Fibroblast of skin of abdomen (primary cell): ENCODE results near the gene PLXNC1.

Experiments used
- DNase-seq: peaks from one replicate; pipeline ENCODE4 v3.0.0-alpha.2; 2013

Gene PLXNC1

GRCh38 chr12:94244165-94245133 is 96.1 kb downstream of the PLXNC1 start:
- no peak for DNase-seq

DNA sequence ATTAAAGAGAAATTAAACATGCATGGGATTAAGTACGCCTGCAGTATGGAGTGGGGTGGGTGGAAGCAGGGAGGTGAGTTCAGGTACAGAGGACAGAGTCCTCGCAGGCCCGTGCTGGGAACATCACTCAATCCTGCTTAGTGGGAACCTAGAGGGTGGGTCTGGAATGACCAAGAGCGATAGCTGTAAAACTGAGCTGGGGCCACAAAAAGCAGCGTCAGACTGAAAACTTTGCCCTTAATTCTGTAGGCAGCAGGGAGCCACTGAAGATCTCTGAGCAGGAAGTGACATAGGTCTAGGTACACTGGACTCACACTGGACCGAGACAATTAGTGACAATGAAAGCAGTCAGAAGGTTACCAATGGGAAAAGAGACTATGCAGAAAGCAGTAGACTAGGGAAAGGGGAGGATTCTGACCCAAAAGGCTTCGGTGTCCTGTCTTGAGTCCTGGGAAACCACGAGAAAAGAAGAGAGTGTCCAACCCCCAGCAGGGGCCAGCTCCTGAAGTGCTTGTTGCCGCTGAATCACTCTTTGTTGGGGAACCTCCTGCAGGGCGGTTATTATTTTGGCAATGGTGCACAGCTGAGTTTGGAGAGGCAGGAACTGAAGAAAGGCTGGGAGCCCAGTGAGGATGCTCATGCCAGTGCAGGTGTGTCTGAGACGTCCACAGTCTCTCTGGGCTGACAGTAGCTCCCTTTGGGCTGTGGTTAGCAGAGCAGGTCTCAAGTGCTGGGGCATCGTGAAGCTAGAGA is 97.4 kb downstream of the PLXNC1 start:
- no peak for DNase-seq

- no peak for DNase-seq
These were observed 98.9 kb downstream of the PLXNC1 start for GRCh38 chr12:94247246-94247645.

DNA sequence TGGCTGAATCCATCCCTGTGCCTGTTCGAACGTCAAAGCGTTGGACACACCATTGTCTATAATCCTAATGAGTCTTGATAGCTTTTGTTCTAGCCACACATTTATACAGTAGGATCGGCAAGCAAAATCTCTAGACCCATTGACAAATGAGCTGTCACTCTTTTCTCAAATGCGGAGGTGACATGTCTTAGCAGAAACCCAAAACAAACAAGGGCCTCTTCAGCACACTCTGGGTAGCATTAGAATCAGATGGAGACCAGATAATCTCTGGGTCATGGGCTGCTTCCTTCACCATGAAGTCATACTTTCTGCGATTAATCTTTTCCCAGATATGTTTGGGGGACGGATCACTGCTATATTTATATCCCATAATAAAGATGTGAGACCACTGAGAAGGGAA is 100.2 kb downstream of the PLXNC1 start:
- no peak for DNase-seq

DNA sequence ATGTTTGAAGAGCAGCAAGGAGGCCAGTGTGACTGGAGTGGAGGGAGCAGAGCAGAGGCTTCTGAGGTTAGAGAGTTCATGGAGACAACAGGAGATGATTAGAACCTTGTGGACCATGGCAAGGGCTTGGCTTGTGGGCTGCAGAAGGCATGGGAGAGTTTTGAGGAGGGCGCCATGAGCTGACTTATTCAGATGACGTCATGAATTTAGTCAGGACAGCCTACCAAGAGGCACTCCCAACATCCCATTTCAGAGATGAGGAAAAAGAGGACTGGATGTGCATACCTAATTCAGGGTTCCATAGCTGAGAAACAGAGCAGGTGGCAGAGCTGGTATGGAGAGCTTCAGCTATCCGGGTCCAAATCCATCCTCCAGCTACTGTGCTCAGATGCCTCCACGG is 101.8 kb downstream of the PLXNC1 start:
- DNase-seq = no peak

- DNase-seq = no peak
These were observed 105.9 kb downstream of the PLXNC1 start for GRCh38 chr12:94254270-94254669.

DNA sequence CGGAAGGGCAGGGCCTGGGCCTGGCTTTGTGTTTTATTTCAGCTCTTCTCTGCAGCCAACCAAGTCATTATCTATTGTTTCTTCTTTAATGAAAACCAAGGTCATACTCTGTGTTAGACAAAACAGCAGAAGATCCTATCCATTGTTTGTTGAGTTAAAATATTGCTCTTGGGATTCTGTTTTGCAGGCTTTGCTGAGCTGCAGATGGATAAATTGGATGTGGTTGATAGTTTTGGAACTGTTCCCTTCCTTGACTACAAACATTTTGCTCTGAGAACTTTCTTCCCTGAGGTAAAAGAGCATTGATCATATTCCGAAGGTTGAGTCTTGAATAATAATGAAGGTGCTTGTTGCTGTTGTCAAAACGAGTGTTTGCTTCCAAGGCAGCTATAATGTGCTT is 106.6 kb downstream of the PLXNC1 start:
- no peak for DNase-seq

- DNase-seq = no peak
These were observed 107.1 kb downstream of the PLXNC1 start for GRCh38 chr12:94255428-94255827.

- DNase-seq = no peak
These were observed 110.2 kb downstream of the PLXNC1 start for GRCh38 chr12:94258593-94258992.

DNA sequence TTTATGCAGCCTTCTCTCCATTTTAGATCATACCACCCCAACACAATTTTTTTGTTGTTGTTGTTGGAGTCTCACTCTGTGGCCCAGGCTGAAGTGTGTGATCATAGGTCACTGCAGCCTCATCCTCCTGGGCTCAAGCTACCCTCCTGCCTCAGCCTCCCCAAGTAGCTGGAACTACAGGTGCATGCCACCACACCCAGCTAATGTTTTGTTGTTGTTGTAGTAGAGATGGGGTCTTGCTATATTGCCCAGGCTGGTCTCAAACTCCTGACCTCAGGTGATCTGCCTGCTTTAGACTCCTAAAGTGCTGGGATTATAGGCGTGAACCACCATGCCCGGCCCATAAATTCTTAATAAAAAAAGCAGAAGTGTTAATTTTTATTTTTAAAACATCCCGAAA is 111.6 kb downstream of the PLXNC1 start:
- DNase-seq = no peak

GRCh38 chr12:94260717-94261116 is 112.3 kb downstream of the PLXNC1 start:
- no peak for DNase-seq

DNA sequence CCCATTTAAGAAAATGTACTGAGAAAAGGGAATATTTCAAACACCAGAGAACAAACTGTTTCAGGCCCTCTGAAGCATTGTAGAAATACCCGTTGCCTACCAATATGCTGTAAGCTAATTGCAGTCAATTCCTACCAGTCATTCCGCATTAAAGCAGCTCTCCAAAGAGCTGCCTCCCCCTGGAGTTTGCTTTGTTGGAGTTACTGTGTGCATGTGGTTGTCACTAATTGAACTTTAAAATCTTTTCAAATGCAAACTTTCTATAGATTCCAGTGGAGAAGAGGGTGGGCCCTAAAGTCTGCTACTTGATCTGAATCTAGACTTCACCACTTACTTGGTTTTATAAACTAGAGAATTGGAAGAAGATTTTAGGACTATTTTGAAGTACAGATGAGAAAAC is 112.7 kb downstream of the PLXNC1 start:
- no peak for DNase-seq

- no peak for DNase-seq
These were observed 113.4 kb downstream of the PLXNC1 start for GRCh38 chr12:94261786-94262185.

DNA sequence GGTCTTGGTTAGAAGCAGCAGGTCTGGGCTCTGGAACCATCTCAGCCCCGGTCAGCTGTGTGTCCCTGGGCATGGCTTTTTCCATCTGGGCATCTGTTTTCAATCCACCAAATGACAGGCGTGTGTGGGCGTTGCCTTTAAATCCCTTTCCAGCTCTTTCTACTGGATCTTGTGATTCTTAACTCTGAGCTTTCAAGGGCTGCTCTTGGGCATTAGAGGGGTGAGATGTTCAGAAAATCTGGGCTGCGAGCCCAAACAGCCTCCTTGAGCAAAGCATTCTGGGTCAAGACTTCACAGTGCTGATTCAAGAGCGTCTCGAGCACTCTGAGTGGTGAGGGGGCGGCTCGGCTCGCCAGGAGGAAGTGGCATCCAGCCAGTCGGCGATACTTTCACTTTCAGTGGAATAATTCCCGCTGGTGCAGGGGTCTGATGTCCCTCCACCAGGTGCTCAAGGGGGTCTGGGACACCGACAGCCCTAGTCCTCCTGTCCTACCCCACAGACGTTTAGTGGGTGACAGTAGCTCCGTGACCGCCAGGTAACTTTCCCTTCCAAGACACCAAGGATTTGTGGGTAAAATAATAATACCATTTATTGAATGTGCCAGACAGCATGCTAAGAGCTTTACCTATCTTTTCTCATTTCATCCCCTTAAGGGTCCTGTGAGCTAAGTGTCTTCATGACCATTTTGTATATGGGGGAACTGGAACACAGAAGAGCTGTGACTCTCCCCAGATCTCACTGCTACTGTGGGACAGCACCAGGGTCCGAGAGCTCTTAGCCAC is 114.0 kb downstream of the PLXNC1 start:
- DNase-seq = peak; percentile 95

DNA sequence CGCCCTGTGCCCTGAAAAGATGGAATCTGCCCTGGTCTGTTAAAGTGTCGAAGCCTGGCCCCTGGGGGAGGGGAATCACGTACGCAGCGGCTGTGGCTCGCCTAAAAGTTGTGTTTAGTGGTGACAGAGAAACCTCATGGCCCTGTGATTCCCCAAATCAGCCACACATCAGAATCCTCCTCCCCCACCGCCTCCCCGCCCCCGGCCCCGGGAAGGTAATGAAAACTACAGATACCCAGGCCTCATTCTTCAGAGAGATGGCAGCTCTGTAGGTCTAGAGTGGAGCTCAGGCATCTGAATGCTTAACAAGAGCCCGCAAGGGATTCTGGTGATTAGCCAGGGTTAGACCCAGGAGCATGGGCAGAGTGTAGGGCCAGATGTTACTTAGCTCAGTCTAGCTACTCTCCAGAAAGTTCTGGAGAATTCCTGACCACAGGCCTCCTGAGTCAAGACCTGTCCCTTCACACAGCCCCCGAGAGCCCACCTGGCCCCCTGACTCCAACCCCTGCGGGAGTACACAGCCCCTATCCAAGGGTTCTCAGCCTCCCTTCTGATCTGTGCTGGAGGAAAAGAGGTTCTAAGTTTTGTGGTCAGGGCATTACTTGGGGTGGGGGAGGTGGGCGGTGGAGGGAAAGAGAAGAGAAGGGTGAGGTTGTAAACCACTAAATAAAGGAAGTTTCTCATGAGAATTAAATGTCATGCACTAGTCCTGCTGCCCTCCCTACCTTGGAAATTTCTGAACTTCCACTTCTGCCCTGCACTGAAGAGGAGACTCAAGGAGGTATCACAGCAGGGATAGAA is 114.8 kb downstream of the PLXNC1 start:
- no peak for DNase-seq

DNA sequence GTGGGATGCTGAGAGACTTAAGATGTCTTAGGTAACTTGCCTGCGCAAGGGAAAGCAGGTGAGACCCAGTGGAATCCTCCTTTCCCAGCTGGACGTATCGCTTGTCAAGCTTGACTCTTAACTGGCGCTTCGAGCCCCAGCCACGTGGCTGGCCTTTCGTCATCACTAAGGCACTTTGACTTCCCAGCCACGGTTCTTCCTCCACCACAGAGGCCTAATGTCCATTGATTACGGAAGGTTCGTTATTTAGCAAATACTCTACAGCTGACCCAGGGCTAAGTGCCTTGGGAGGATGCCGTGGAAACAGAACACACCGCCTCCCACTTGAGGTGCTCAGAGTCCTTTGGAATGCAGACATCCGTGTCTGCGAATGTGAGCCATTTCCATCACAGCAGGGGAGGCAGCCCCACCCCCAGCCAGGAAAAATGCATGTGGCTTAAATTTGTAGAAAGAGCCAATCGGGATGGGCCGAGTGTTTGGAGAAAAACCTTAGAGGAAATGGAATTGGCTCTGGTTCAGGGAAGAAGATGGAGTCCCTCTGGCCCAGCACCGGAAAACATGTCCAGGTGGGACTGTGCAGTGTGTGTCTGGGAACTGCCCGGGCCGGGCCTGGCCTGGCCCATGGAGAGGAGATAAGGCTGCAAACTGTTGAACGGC is 115.7 kb downstream of the PLXNC1 start:
- peak; percentile 92 for DNase-seq

DNA sequence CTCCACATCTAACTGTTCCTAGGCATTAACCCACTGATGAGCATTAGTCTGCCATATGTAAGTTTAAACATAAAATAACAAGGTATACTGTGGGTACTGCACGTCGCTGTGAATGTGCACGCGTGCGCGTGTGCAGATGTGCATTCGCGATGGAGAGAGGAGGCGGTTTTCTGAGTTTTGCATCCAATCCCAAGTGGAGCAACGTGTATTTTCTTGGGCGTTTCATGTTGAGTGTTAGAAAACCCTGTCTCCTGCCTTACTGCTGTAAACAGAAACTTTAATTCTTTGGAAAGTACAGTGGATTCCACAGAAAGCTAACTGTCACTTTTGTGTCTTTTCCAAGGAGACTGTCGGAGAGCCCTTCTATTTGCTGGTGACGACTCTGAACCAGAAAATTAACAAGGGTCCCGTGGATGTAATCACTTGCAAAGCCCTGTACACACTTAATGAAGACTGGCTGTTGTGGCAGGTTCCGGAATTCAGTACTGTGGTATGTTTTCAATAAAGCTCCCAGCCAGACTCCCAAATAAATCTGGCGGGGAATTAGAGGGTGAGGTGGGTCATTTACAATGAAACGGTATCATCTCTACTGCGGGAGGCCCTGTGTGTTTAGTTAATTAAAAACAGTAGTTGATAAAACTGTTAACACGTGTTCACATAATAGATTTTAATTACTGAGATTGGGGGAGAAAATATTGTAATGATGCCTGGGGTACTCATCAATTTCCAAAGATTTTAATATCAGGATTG is 116.5 kb downstream of the PLXNC1 start:
- DNase-seq = peak; percentile 58

- peak; percentile 59 for DNase-seq
These were observed 117.2 kb downstream of the PLXNC1 start for GRCh38 chr12:94265539-94265938.

- peak; percentile 41 for DNase-seq
These were observed 117.8 kb downstream of the PLXNC1 start for GRCh38 chr12:94265966-94266745.
